Lower leg skin (tissue), 3 donors: ENCODE results near the gene ERCC2.

Experiments
- POLR2A ChIP-seq, 2 donors: fragments of 450-650 bp; IDR thresholded peaks; one replicate each; pipeline ENCODE4 v1.6.1; 2016 to 2017; ENCODE audit warnings: antibody characterized with exemption in 2 of 2, mild to moderate bottlenecking in 1 of 2, moderate library complexity in 1 of 2
- TF ChIP-seq, protein P1 (sequence below), 3 donors: fragments of 450-650 bp; IDR thresholded peaks; one replicate each; pipeline ENCODE4 v1.5.1; 2016; ENCODE audit warnings: antibody characterized with exemption in 3 of 3, mild to moderate bottlenecking in 3 of 3, moderate library complexity in 2 of 3

- TF ChIP-seq, protein P1, sequence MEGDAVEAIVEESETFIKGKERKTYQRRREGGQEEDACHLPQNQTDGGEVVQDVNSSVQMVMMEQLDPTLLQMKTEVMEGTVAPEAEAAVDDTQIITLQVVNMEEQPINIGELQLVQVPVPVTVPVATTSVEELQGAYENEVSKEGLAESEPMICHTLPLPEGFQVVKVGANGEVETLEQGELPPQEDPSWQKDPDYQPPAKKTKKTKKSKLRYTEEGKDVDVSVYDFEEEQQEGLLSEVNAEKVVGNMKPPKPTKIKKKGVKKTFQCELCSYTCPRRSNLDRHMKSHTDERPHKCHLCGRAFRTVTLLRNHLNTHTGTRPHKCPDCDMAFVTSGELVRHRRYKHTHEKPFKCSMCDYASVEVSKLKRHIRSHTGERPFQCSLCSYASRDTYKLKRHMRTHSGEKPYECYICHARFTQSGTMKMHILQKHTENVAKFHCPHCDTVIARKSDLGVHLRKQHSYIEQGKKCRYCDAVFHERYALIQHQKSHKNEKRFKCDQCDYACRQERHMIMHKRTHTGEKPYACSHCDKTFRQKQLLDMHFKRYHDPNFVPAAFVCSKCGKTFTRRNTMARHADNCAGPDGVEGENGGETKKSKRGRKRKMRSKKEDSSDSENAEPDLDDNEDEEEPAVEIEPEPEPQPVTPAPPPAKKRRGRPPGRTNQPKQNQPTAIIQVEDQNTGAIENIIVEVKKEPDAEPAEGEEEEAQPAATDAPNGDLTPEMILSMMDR (IDR thresholded peaks at IDR 0.05): no peak
- TF ChIP-seq POLR2A (IDR thresholded peaks at IDR 0.05): no peak
Measured at GRCh38 chr19:45380107-45380506, 9.7 kb upstream of the ERCC2 start.
